GM23248 (cell line): ENCODE results near the gene WDR70.

Experiments used
- EZH2 ChIP-seq: fragments of 200-600 bp; sonication (generic); IDR thresholded peaks from 2 replicates; pipeline ENCODE4 v1.6.1; 2018; ENCODE audit warnings: antibody characterized with exemption, mild to moderate bottlenecking; ENCODE audit not compliant: insufficient read depth, poor library complexity, severe bottlenecking
- EZH2phosphoT487 ChIP-seq: fragments of 200-600 bp; sonication (generic); IDR thresholded peaks from 2 replicates; pipeline ENCODE4 v1.6.1; 2018; ENCODE audit warnings: antibody characterized with exemption, moderate library complexity, mild to moderate bottlenecking, low read depth; ENCODE audit not compliant: insufficient read depth

- TF ChIP-seq EZH2 (no peak), EZH2phosphoT487 (no peak)
Measured at GRCh38 chr5:37532976-37533740, 154.0 kb downstream of the WDR70 start.
